IPS-18c (cell line): ENCODE data around the gene LAP3.
A peak's percentile ranks its signal among the peaks of the same experiment; 100 is the strongest.

ENCODE experiments used
- H3K4me3 ChIP-seq: 2 replicates; pipeline ENCODE4 v1.7.0; 2013; ENCODE audit warnings: low read depth, mild to moderate bottlenecking, low read length, moderate library complexity; ENCODE audit not compliant: insufficient read depth
- H3K9me3 ChIP-seq: one replicate; pipeline ENCODE4 v1.6.1; 2013; ENCODE audit warnings: mild to moderate bottlenecking, low read length, moderate library complexity; ENCODE audit not compliant: control insufficient read depth, insufficient read depth

Gene LAP3

GRCh38 chr4:17589355-17589754, 12.4 kb downstream of the LAP3 start:
- Histone ChIP-seq H3K4me3 (no peak overlapping the region), H3K9me3 (no peaks in the 10 kb centered on the region)

GRCh38 chr4:17595471-17596005, 18.5 kb downstream of the LAP3 start:
- no peak overlapping the region for H3K4me3 ChIP-seq

GRCh38 chr4:17597517-17597916, 20.5 kb downstream of the LAP3 start:
- Histone ChIP-seq H3K9me3 (no peaks in the 10 kb centered on the region), H3K4me3 (no peak overlapping the region)

More at GRCh38 chr4:17595471-17596005, 18.5 kb downstream of the LAP3 start:
- no peaks in the 10 kb centered on the region for H3K9me3 ChIP-seq

GRCh38 chr4:17599826-17600225, 22.8 kb downstream of the LAP3 start:
- no peak overlapping the region for H3K4me3 ChIP-seq
- no peaks in the 10 kb centered on the region for H3K9me3 ChIP-seq

- no peak overlapping the region for H3K4me3 ChIP-seq
- no peaks in the 10 kb centered on the region for H3K9me3 ChIP-seq
These were observed 28.2 kb downstream of the LAP3 start for GRCh38 chr4:17605236-17605635.

GRCh38 chr4:17613761-17614415, 36.9 kb downstream of the LAP3 start:
- H3K9me3 ChIP-seq, result no peaks in the 10 kb centered on the region
- H3K4me3 ChIP-seq, result peak overlapping the region; percentile 85

- Histone ChIP-seq H3K4me3 (peak within 1 kb of the TSS; percentile 85), H3K9me3 (no peaks in the 10 kb centered on the region)
These were observed 37.7 kb downstream of the LAP3 start, which contains the start of gene MED28 for GRCh38 chr4:17614416-17615299. Gene MED28 (plus strand): TSS chr4:17614641. CDS start chr4:17614655, 14 bp downstream.

- Histone ChIP-seq H3K4me3 (0 out of 2 replicates have a peak overlapping the region, but pooled peaks have one; percentile 9), H3K9me3 (no peaks in the 10 kb centered on the region)
These were observed 39.3 kb downstream of the LAP3 start for GRCh38 chr4:17616283-17616682.

- H3K9me3 ChIP-seq, result no peaks in the 10 kb centered on the region
- no peak overlapping the region for H3K4me3 ChIP-seq
These were observed 41.9 kb downstream of the LAP3 start for GRCh38 chr4:17618926-17619325.

GRCh38 chr4:17619416-17620105, 42.6 kb downstream of the LAP3 start:
- H3K9me3 ChIP-seq, result no peaks in the 10 kb centered on the region
- H3K4me3 ChIP-seq, result no peak overlapping the region

GRCh38 chr4:17623451-17624001, 46.5 kb downstream of the LAP3 start:
- no peaks in the 10 kb centered on the region for H3K9me3 ChIP-seq

GRCh38 chr4:17624821-17625220, 47.8 kb downstream of the LAP3 start:
- H3K9me3 ChIP-seq, result no peaks in the 10 kb centered on the region
- H3K4me3 ChIP-seq, result no peak overlapping the region

More at GRCh38 chr4:17623451-17624001, 46.5 kb downstream of the LAP3 start:
- no peak overlapping the region for H3K4me3 ChIP-seq

GRCh38 chr4:17630228-17630627, 53.2 kb downstream of the LAP3 start:
- no peaks in the 10 kb centered on the region for H3K9me3 ChIP-seq
- H3K4me3 ChIP-seq, result no peak overlapping the region

- H3K9me3 ChIP-seq, result no peaks in the 10 kb centered on the region
- no peak overlapping the region for H3K4me3 ChIP-seq
These were observed 56.6 kb downstream of the LAP3 start for GRCh38 chr4:17633600-17633999.

- Histone ChIP-seq H3K4me3 (no peak overlapping the region), H3K9me3 (no peaks in the 10 kb centered on the region)
These were observed 58.1 kb downstream of the LAP3 start for GRCh38 chr4:17635056-17635455.

- no peak overlapping the region for H3K4me3 ChIP-seq
These were observed 59.3 kb downstream of the LAP3 start for GRCh38 chr4:17636341-17636695.

More at GRCh38 chr4:17636341-17636695, 59.3 kb downstream of the LAP3 start:
- no peaks in the 10 kb centered on the region for H3K9me3 ChIP-seq
